GM12892 (cell line): Measurements from ENCODE around the gene ACKR2.

Source experiments
- POLR2A ChIP-seq: IDR thresholded peaks from 2 replicates; pipeline ENCODE4 v1.6.1; 2011; ENCODE audit warnings: low read depth, low read length, control low read depth
- POLR2AphosphoS5 ChIP-seq: IDR thresholded peaks from 2 replicates; pipeline ENCODE4 v1.6.1; 2011; ENCODE audit warnings: low read depth, low read length, control low read depth

- TF ChIP-seq POLR2A, result no peak
- TF ChIP-seq POLR2AphosphoS5, result no peak
Observed at GRCh38 chr3:42872718-42873117, 63.5 kb downstream of the ACKR2 start.
